Measurements from ENCODE around the gene MRPL43.

DNA sequence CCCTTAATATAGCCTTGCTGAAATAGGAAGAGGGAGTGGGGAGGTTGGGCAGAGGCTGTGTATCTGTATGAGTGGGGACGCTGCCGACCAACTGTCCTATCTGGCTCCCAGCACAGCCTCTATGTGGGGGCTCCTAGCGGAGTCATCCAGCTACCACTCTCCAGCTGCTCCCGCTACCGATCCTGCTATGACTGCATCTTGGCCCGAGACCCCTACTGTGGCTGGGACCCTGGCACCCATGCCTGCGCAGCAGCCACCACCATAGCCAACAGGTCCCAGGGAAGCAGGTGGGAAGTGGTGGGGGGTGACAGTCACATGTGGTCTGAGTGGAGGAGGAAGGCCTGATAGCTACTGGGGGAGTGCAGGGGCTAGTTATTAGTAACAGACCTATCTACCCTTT, 6.6 kb downstream of the MRPL43 start:
- no peak for TF ChIP-seq EZH2phosphoT487 (IDR thresholded peaks at IDR 0.05; ENCODE audit: borderline replicate concordance, low read depth, low read length)
- TF ChIP-seq, protein P1, sequence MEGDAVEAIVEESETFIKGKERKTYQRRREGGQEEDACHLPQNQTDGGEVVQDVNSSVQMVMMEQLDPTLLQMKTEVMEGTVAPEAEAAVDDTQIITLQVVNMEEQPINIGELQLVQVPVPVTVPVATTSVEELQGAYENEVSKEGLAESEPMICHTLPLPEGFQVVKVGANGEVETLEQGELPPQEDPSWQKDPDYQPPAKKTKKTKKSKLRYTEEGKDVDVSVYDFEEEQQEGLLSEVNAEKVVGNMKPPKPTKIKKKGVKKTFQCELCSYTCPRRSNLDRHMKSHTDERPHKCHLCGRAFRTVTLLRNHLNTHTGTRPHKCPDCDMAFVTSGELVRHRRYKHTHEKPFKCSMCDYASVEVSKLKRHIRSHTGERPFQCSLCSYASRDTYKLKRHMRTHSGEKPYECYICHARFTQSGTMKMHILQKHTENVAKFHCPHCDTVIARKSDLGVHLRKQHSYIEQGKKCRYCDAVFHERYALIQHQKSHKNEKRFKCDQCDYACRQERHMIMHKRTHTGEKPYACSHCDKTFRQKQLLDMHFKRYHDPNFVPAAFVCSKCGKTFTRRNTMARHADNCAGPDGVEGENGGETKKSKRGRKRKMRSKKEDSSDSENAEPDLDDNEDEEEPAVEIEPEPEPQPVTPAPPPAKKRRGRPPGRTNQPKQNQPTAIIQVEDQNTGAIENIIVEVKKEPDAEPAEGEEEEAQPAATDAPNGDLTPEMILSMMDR (conservative IDR thresholded peaks at IDR 0.05; ENCODE audit: low read length): no peak

All from OCI-LY7 (cell line).